ENCODE data around the gene ZCCHC2. TPM values are rescaled to one million over a fixed set of nuclear protein-coding genes. Genes with fewer than 3 reads are reported as not detected.
A peak's percentile ranks its signal among the peaks of the same experiment; 100 is the strongest.

Gene ZCCHC2
- total and polyA plus RNA-seq, 7 donors: 4.4 to 23.5 (median 14.4) TPM

GRCh38 chr18:62518460-62519375 is 4.1 kb upstream of the ZCCHC2 start:
- Histone ChIP-seq H3K27me3 (no peaks in the 10 kb centered on the region), H3K27ac (no peak overlapping the region), H3K36me3 (no peaks in the 10 kb centered on the region), H3K9me3 (peaks cover 0 to 12% (median 2%) of the 10 kb centered on the region in 4 donors), H3K4me3 (no peak overlapping the region), H3K4me1 (peaks cover 0 to 9% (median 4%) of the 10 kb centered on the region in 4 donors)
- WGBS, 2 donors: 91% methylated on average over 9 of the region's 9 CpGs
- intact Hi-C loops (cut with DNase I): no loop called here
- no peak for TF ChIP-seq EP300 (IDR thresholded peaks at IDR 0.05)
- TF ChIP-seq POLR2AphosphoS5 (IDR thresholded peaks at IDR 0.05): no peak
- no peak for TF ChIP-seq POLR2A (IDR thresholded peaks at IDR 0.05)
- TF ChIP-seq CTCF (IDR thresholded peaks at IDR 0.05): no peak
- DNase-seq: no peak

GRCh38 chr18:62519684-62520083 is 3.1 kb upstream of the ZCCHC2 start:
- no peaks in the 10 kb centered on the region for H3K27me3 ChIP-seq
- H3K36me3 ChIP-seq: no peaks in the 10 kb centered on the region
- DNase-seq: no peak
- H3K4me1 ChIP-seq: peaks cover 0 to 9% (median 4%) of the 10 kb centered on the region in 4 donors
- no peak overlapping the region for H3K4me3 ChIP-seq
- H3K9me3 ChIP-seq: peaks cover 0 to 3% (median 0%) of the 10 kb centered on the region in 4 donors
- intact Hi-C loops (cut with DNase I): loop anchor here (10.0 kb wide), 2 partner anchors 275 to 625 kb away; partner anchors contain the start of gene RNF152
- H3K27ac ChIP-seq: no peak overlapping the region
- TF ChIP-seq CTCF (IDR thresholded peaks at IDR 0.05) (no peak), POLR2A (IDR thresholded peaks at IDR 0.05) (no peak), POLR2AphosphoS5 (IDR thresholded peaks at IDR 0.05) (no peak), EP300 (IDR thresholded peaks at IDR 0.05) (no peak)
- 96 to 98% methylated on average over 1 of the region's 1 CpG for WGBS, 2 donors

- intact Hi-C loops (cut with DNase I): loop anchor here (10.0 kb wide), 2 partner anchors 274 to 626 kb away; partner anchors contain the start of gene RNF152
- Histone ChIP-seq H3K36me3 (no peaks in the 10 kb centered on the region), H3K9me3 (no peaks in the 10 kb centered on the region), H3K27me3 (no peaks in the 10 kb centered on the region), H3K4me3 (no peak overlapping the region), H3K27ac (no peak overlapping the region), H3K4me1 (peaks cover 0 to 21% (median 15%) of the 10 kb centered on the region in 4 donors)
- DNase-seq: no peak
- WGBS, 2 donors: 47 to 83% methylated on average over 4 of the region's 4 CpGs
- TF ChIP-seq EP300 (IDR thresholded peaks at IDR 0.05) (no peak), POLR2A (IDR thresholded peaks at IDR 0.05) (no peak), POLR2AphosphoS5 (IDR thresholded peaks at IDR 0.05) (no peak), CTCF (IDR thresholded peaks at IDR 0.05) (no peak)
Observed at GRCh38 chr18:62521082-62521481, 1.7 kb upstream of the ZCCHC2 start.

- no peaks in the 10 kb centered on the region for H3K36me3 ChIP-seq
- DNase-seq: no peak
- TF ChIP-seq POLR2A (IDR thresholded peaks at IDR 0.05) (no peak), EP300 (IDR thresholded peaks at IDR 0.05) (no peak), POLR2AphosphoS5 (IDR thresholded peaks at IDR 0.05) (no peak), CTCF (IDR thresholded peaks at IDR 0.05) (no peak)
- peaks cover 0 to 22% (median 15%) of the 10 kb centered on the region in 4 donors for H3K4me1 ChIP-seq
- H3K27me3 ChIP-seq: no peaks in the 10 kb centered on the region
- intact Hi-C loops (cut with DNase I): loop anchor here (10.0 kb wide), 2 partner anchors 273 to 627 kb away; partner anchors contain the start of gene RNF152
- H3K9me3 ChIP-seq: no peaks in the 10 kb centered on the region
- H3K27ac ChIP-seq: peak overlapping the region in 1 of 4 donors; percentile 98
- 19 to 33% methylated on average over 2 of the region's 2 CpGs for WGBS, 2 donors
- H3K4me3 ChIP-seq: peak overlapping the region; percentile 75 to 96 (median 82)
Observed at GRCh38 chr18:62521593-62521992, 1.2 kb upstream of the ZCCHC2 start.

Measured in sigmoid colon (tissue), 7 donors.